HG02852 (cell line): ENCODE data around the gene P3H2.

Experiments
- ATAC-seq: cut with Tn5 transposase; IDR thresholded peaks from one replicate; pipeline ENCODE4 v1.9.1; 2021; ENCODE audit warnings: mild to moderate bottlenecking, moderate library complexity; ENCODE audit not compliant: unreplicated experiment

The P3H2 gene

GRCh38 chr3:190125436-190126068, 4.9 kb upstream of the P3H2 start:
- no peak for ATAC-seq

DNA sequence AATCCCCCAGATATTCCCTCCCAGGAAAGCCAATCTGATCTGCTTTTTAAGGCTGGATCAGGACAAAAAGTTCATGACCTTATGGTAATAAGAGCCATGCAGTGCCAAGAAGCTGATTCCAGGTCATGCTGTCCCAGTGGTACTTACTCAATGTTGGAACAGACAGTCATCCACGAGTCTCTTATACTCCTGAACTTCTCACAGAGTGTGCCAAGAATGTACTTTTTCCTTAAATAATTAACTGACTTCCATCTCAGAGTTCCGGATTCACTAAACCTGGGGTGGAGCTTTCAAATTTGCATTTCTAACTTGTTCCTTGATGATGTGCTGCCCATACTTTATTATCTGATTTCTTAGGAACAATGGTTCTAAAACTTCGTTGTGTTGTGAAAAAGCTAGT, 3.4 kb upstream of the P3H2 start:
- no peak for ATAC-seq

DNA sequence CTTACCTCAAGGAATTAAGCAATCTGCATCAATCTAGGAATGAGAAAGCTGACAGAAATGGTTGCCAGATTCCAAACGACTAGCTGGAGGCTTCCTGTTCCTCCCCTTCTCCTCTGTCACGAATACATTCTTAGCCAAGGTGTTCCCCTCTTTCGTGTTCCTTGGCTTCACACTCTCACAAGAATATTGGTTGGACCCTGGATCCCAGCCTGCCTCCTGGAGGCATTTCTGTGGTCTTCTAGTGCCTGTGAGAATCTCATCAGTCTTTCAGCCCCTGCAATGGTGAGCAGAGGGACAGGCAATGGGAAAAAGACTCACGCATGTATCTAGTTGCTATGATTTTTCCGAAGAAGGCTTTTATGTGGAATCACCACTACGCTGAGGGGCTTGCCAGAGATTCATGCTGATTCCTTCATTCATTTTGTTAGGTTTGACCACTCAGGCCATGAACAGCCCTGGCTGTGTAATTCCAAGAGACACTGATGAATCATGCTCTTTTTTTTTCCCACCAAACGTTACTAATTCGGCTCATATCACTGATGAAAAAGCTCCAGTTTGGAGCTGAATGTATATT, 1.6 kb upstream of the P3H2 start:
- no peak for ATAC-seq

DNA sequence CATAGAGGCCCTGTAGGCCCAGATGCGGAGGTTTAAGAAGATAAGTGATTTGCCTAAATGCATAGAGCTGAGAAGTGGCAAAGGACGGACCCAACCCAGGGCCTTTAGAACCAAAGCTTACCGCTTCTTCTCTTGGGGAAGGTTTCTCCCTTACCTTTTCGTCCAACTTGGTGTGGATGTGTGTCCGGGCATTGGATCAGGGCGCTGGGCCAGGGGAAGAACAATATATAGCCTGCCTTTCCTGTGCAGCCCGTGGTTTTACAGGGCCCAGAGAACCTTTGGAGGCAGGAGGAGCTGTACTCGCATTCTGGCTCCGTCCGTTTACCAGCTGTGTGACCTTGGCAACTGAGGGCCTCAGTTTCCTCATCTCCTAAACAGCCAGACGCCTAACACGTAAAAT, 686 bp upstream of the P3H2 start:
- no peak for ATAC-seq

GRCh38 chr3:190121061-190121377, 322 bp upstream of the P3H2 start:
- ATAC-seq, result no peak

- peak; percentile 19 for ATAC-seq
Observed at GRCh38 chr3:190119461-190120268, 1.0 kb downstream of the P3H2 start.

DNA sequence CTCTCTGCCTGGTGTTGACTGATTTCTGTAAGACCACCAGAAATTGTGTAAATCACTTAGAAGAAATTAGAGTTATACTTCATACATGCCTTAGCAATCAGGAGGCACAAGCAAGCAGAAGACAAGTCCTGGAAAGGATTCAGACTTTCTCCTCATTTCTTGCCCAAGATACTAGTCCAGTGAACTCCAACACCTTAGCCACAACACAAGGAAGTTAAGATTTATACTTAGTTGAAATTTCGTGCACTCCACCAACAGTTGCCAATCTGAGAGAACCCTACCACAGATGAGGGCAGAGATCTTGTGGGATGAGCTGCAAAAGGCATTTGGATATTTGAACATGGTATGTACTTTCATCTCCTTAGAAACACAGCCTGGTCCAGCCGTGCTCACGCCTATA, 2.3 kb downstream of the P3H2 start:
- no peak for ATAC-seq

DNA sequence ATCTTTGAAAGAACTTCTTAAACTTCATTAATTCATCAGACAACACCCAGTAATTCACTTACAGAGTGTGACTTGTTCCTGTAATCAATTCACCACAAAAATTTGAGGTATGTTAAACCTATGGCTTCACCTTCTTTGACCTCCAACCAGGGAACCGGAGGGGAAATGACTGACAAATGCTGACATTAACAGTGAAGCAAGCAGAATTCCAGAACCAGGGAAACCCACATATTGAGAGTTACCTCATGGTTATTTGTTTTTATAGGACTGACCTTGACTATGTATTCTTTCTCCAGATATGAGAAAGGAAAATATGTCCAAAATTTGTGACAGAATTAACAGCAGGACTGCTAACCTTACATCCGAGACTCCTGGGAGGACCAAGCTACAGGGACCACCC, 2.7 kb downstream of the P3H2 start:
- ATAC-seq, result no peak

GRCh38 chr3:190116551-190117067, 4.1 kb downstream of the P3H2 start:
- ATAC-seq, result no peak

DNA sequence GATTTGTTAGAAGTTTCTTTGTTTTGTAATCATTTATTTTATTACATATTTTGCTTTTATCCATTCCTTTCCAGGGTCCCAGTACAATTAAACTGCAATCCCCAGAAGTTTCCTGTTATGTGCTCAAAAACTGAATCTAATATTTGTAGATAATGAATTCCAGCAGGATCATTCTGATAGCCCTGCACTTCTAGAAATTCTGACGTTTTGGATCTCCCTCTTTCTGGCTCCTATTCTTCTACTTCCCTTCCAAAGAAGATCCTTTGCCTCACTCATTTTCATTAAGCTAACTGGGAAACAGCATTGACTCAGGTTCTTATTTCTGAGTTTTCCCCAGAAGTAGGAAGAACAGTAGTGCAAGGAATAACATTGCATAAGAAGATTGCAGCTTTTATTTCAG, 9.9 kb downstream of the P3H2 start:
- no peak for ATAC-seq

GRCh38 chr3:190109441-190109840, 11.3 kb downstream of the P3H2 start:
- no peak for ATAC-seq

GRCh38 chr3:190108804-190109203, 11.9 kb downstream of the P3H2 start:
- no peak for ATAC-seq

GRCh38 chr3:190105876-190106275, 14.8 kb downstream of the P3H2 start:
- ATAC-seq, result no peak

DNA sequence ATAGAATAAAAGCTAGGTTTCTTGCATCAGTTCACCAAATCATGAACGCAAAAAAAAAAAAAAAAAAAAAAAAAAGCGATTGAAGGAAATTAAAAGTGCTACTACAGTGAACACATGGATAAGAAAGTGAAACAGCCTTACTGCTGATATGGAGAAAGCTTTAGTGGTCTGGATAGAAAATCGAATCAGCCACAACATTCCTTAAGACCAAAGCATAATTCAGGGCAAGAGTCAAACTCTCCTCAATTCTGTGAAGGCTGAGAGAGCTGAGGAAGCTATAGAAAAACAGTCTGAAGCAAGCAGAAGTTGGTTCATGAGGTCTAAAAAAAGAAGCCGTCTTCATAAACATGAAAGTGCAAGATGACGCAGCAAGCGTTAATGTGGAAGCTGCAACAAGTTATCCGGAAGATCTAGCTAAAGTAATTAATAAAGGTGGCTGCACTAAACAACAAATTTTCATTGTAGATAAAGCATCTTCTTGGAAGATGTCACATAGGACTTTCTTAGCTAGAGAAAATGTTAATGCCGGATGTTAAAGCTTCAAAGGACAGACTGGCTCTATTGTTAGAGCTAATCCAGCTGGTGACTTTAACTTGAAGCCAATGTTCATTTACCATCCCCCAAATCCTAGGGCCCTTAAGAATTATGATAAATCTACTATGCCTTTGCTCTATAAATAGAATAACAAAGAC, 19.2 kb downstream of the P3H2 start:
- peak; percentile 50 for ATAC-seq

GRCh38 chr3:190099099-190099498, 21.6 kb downstream of the P3H2 start:
- no peak for ATAC-seq

- no peak for ATAC-seq
Observed at GRCh38 chr3:190097617-190098016, 23.1 kb downstream of the P3H2 start.

GRCh38 chr3:190097025-190097424, 23.7 kb downstream of the P3H2 start:
- ATAC-seq, result no peak

DNA sequence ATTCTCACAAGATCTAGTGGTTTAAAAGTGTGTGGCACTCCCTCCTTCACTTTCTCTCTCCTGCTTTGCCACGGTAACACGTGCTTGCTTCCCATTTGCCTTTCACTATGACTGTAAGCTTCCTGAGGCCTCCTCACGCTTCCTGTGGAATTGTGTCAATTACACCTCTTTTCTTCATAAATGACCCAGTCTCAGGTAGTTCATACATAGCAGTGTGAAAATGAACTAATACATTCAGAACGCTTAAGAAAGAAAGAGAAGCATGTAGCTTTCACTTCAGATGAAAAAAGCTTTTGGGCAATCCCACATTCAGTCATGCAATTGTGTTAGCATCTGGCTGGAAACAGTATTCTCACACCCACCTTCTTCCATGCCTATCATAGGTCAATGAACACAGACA, 24.4 kb downstream of the P3H2 start:
- ATAC-seq, result peak; percentile 58

DNA sequence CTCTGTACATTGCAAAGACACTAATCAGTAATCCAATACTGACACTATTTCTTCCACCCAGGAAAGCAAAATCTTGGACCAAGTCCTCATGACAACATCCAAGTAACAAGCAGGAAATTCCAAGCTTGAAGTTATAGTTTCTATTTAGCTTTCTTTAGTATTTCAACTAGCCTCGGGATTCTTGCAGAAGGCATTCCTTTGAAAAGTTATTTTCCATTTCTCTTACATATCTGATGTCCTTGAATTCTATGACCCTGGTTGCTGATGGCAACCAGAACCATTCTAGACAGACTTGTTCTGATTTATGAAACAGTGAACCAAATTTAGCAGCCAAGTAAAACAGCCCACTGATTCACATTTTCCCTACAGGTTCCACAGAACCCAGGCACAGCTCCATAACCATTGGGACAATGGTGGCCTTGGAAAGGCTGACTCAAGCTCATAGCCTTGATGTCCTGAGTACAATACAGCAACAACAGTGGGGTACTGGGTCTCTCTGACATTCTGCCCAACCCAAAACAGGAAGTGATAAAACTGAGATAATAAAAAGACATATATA, 26.5 kb downstream of the P3H2 start:
- no peak for ATAC-seq

- no peak for ATAC-seq
Observed at GRCh38 chr3:190092250-190092649, 28.4 kb downstream of the P3H2 start.

DNA sequence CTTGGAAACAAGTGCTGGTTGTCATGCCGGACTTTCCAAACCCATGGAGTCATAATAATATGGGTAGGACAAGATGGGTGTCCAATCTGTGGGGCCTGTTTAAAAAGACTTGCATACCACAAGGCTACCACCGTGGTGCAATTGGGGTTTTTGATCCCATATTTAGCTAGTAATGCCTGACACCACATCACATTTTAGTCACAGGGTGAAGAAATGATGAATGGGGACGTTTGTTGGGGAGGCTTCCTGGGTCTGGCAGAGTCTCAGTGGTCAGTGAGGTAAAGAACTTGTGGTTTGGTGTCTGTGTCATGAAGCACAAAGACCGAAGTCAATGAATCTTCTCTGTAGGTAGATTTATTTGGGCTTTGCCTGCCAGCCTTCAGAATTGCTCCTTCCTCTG, 31.0 kb downstream of the P3H2 start:
- peak; percentile 58 for ATAC-seq
